Naive thymus-derived CD8-positive, alpha-beta T cell (primary cell): ENCODE results near the gene ZCCHC24. TPM values are rescaled to one million over a fixed set of nuclear protein-coding genes. Genes with fewer than 3 reads are reported as not detected.

Experiments
- ATAC-seq, 2 donors: fragments of 150-1000 bp; cut with Tn5 transposase in 1 of 2; sonication (Bioruptor Pico), chemical (Tn5 transposase) in 1 of 2; 1 replicate in 1 of 2; 2 replicates in 1 of 2; pipeline ENCODE4 v1.10.0; 2021; ENCODE audit warnings: mild to moderate bottlenecking in 2 of 2, moderate library complexity in 2 of 2
- POLR2A ChIA-PET: fragments of 350-600 bp; sonication (Branson Sonifier 250); formaldehyde crosslinking; loops from one replicate; lab custom pipeline; 2021; ENCODE audit warnings: antibody characterized with exemption; lab: Charles Lee
- DNase-seq, 10 donors: peaks; one replicate each; pipeline versions ENCODE4 v3.0.0 to v3.0.0-alpha.2; 2020 to 2022
- H3K27ac Mint-ChIP-seq, 10 donors: one replicate each; pipeline ENCODE4 v1.8.0; 2020 to 2022; ENCODE audit warnings: mild to moderate bottlenecking in 10 of 10, mixed read lengths in 10 of 10, moderate library complexity in 4 of 10, inconsistent platforms in 1 of 10
- H3K27me3 Mint-ChIP-seq, 5 donors: one replicate each; pipeline ENCODE4 v1.8.0; 2021 to 2022; ENCODE audit warnings: mixed read lengths in 5 of 5
- H3K36me3 Mint-ChIP-seq, 3 donors: one replicate each; pipeline ENCODE4 v1.8.0; 2020 to 2022; ENCODE audit warnings: mixed read lengths in 3 of 3, mild to moderate bottlenecking in 2 of 3, inconsistent platforms in 1 of 3
- H3K4me1 Mint-ChIP-seq, 4 donors: one replicate each; pipeline ENCODE4 v1.8.0; 2021 to 2022; ENCODE audit warnings: mixed read lengths in 4 of 4
- H3K4me3 Mint-ChIP-seq, 10 donors: one replicate each; pipeline ENCODE4 v1.8.0; 2020 to 2022; ENCODE audit warnings: mild to moderate bottlenecking in 10 of 10, mixed read lengths in 10 of 10, moderate library complexity in 6 of 10, inconsistent platforms in 1 of 10
- H3K9me3 Mint-ChIP-seq, 9 donors: one replicate each; pipeline ENCODE4 v1.8.0; 2020 to 2022; ENCODE audit warnings: mixed read lengths in 9 of 9, mild to moderate bottlenecking in 3 of 9, inconsistent platforms in 1 of 9, moderate library complexity in 1 of 9
- polyA plus RNA-seq, 3 donors: library from polyadenylated mRNA; unstranded; fragments of 300-500 nt; fragmentation: Illumina TruSeq; gene quantifications; one replicate each; pipeline ENCODE4 v1.2.3, GENCODE V29; 2021
- total RNA-seq, 8 experiments: library from RNA in 2 of 8; stranded (reverse) in 2 of 8; gene quantifications; one replicate each; pipeline ENCODE4 v1.2.3 and lab custom pipeline; 2021 to 2026

Gene ZCCHC24
- total and polyA plus RNA-seq, 5 experiments from 2014 or later, result 0.12 to 1.7 (median 0.65) TPM

DNA sequence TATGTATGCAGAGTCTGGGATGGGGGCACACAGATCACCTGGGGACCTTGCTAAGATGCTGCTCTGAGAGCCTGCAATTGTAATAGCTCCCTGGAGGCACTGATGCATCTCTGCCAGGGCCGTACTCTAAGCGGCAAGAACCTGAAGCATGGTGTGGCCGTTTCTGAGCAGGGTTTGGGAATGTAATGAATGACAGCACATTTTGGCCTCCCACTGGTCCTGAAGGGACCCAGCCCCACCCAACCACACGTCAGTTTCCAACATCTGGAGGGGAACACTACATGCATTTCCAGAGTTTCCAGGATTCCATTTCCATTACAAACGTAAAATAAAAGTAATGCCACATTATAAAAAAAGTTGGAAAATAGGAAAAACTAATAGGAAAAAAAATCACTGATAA lies 14.0 kb downstream of the ZCCHC24 start:
- H3K27me3 Mint-ChIP-seq, result no peaks in the 10 kb centered on the region
- peaks cover 0 to 6% (median 0%) of the 10 kb centered on the region in 9 donors for H3K9me3 Mint-ChIP-seq
- no peak overlapping the region for H3K4me3 Mint-ChIP-seq
- POLR2A ChIA-PET, result no interaction called here
- peaks cover 0 to 6% (median 0%) of the 10 kb centered on the region in 3 donors for H3K36me3 Mint-ChIP-seq
- DNase-seq, result no peak
- H3K4me1 Mint-ChIP-seq, result no peaks in the 10 kb centered on the region
- H3K27ac Mint-ChIP-seq, result peak overlapping the region in 1 of 10 donors; percentile 40
- ATAC-seq, result no peak

GRCh38 chr10:79430936-79431335 lies 14.5 kb downstream of the ZCCHC24 start:
- Mint-ChIP-seq H3K4me1 (no peaks in the 10 kb centered on the region), H3K9me3 (peaks cover 0 to 6% (median 0%) of the 10 kb centered on the region in 9 donors), H3K27ac (peak overlapping the region in 1 of 10 donors; percentile 26), H3K27me3 (no peaks in the 10 kb centered on the region), H3K36me3 (peaks cover 0 to 6% (median 0%) of the 10 kb centered on the region in 3 donors), H3K4me3 (no peak overlapping the region)
- DNase-seq, result peak in 1 of 10 donors; percentile 23
- POLR2A ChIA-PET, result no interaction called here
- no peak for ATAC-seq

DNA sequence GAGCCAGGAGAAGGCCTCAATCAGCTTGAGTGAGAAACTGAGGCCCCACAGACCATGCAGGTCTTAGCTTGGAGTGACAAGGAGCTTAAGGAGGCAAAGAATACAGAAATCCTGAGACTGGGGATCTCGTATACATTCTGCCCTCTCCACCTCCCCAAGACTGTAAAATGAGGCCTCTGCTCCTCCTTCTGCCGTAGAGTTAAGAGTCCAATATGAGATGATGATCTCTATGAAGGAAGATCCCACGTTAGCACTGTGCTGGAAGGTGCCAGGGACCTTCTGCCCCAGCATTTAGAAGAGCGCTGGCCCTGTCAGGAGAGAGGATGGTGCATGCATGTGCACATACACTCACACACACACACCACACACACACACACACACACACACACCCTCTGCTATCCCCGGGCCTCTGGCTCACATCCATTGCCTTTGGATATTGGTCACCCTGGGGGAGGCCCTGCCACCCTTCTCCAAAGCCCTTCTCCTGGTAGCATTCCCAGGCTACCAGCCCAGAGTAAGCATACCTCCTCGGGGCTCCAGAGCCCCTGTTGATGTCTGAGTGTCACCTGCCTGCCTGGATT lies 15.0 kb downstream of the ZCCHC24 start:
- Mint-ChIP-seq H3K4me1 (no peaks in the 10 kb centered on the region), H3K27ac (peak overlapping the region in 1 of 10 donors; percentile 26), H3K4me3 (no peak overlapping the region), H3K36me3 (peaks cover 0 to 6% (median 0%) of the 10 kb centered on the region in 3 donors), H3K27me3 (no peaks in the 10 kb centered on the region), H3K9me3 (peaks cover 0 to 6% (median 0%) of the 10 kb centered on the region in 9 donors)
- POLR2A ChIA-PET, result no interaction called here
- ATAC-seq (no peak), DNase-seq (no peak)

GRCh38 chr10:79429751-79430150 lies 15.7 kb downstream of the ZCCHC24 start:
- no peaks in the 10 kb centered on the region for H3K27me3 Mint-ChIP-seq
- no peaks in the 10 kb centered on the region for H3K4me1 Mint-ChIP-seq
- ATAC-seq (no peak), DNase-seq (peak in 1 of 10 donors; percentile 9)
- H3K27ac Mint-ChIP-seq, result no peak overlapping the region
- H3K9me3 Mint-ChIP-seq, result peaks cover 0 to 6% (median 0%) of the 10 kb centered on the region in 9 donors
- no peak overlapping the region for H3K4me3 Mint-ChIP-seq
- POLR2A ChIA-PET, result no interaction called here
- H3K36me3 Mint-ChIP-seq, result peaks cover 0 to 6% (median 0%) of the 10 kb centered on the region in 3 donors

GRCh38 chr10:79427965-79428364 lies 17.5 kb downstream of the ZCCHC24 start:
- POLR2A ChIA-PET, result no interaction called here
- H3K27ac Mint-ChIP-seq, result no peak overlapping the region
- H3K4me3 Mint-ChIP-seq, result no peak overlapping the region
- H3K36me3 Mint-ChIP-seq, result peaks cover 0 to 7% (median 2%) of the 10 kb centered on the region in 3 donors
- H3K27me3 Mint-ChIP-seq, result no peaks in the 10 kb centered on the region
- H3K4me1 Mint-ChIP-seq, result peaks cover 0 to 1% (median 0%) of the 10 kb centered on the region in 4 donors
- ATAC-seq, result no peak
- no peak for DNase-seq
- H3K9me3 Mint-ChIP-seq, result peaks cover 0 to 6% (median 0%) of the 10 kb centered on the region in 9 donors

DNA sequence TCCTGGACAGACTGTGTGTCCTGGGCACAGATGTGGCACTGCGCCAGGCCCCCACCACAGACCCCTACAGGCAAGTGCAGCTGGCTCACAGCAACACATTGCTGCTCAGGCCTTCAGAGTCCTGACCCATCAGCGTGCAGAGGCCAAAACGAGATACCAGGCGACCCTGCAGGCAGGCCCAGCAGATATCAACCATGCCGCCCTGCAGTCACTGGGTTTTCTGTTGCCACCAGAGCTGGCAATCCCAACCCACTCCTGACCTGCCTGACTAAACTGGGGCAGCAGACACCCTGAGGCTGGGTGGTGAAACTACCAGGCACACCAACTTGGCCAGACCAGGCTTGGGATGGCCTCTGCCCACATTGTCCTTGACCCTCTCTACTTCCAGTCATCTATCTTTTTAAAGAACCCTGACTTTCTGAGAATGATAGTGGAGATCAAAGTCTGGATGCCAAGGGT lies 20.3 kb downstream of the ZCCHC24 start:
- ATAC-seq (no peak), DNase-seq (peak in 1 of 10 donors; percentile 28)
- H3K4me3 Mint-ChIP-seq, result no peak overlapping the region
- H3K4me1 Mint-ChIP-seq, result peaks cover 0 to 1% (median 0%) of the 10 kb centered on the region in 4 donors
- H3K27ac Mint-ChIP-seq, result no peak overlapping the region
- H3K36me3 Mint-ChIP-seq, result peaks cover 0 to 7% (median 2%) of the 10 kb centered on the region in 3 donors
- no peaks in the 10 kb centered on the region for H3K27me3 Mint-ChIP-seq
- peaks cover 0 to 6% (median 0%) of the 10 kb centered on the region in 9 donors for H3K9me3 Mint-ChIP-seq
- POLR2A ChIA-PET, result no interaction called here

DNA sequence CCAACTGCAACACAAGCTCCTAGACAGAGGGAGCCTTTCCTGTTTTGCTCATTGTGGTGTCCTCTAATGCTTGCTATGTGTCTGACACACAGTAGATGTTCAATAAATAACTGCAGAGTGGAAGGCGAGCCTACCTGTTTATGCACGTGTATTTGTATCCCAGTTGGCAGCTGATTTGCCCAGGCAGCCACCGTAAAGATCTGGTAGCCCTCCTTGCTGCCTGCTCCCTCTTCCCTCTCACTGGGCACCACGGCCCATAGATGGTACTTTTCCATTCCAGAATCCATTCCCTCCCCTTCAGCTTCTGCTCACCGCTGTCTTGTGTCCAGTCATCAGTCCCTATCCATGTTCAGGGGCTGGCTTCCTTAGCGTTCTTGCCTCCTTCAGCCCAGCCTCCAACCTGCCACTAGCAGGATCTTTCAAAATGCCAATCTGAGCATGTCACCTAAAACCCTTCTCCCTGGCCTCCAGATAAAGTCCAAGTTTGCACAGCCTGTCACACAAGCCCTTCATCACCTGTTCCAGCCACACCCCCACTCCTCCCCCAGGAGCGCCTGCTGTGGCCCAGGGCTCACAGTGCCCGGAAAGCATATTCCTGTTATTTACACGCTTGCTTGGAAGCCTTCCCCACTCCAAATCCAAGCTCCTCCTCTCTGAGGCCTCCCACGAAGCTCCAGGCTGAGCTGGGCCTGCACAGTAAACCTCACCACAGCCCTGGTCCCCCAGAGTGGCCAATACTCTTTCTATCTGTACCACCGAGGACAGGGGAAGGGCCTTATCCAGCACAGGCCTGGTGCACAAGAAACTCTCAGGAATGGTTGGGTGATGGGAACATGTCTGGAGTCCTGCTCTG lies 21.0 kb downstream of the ZCCHC24 start:
- Mint-ChIP-seq H3K4me3 (no peak overlapping the region), H3K4me1 (peaks cover 0 to 2% (median under 1%) of the 10 kb centered on the region in 4 donors), H3K9me3 (peaks cover 0 to 6% (median 0%) of the 10 kb centered on the region in 9 donors), H3K27ac (peak overlapping the region in 1 of 10 donors; percentile 6), H3K36me3 (peaks cover 0 to 7% (median 2%) of the 10 kb centered on the region in 3 donors), H3K27me3 (no peaks in the 10 kb centered on the region)
- POLR2A ChIA-PET, result interaction anchor here (0.7 kb wide), 1 partner anchor 1205 kb away, joined by 3 read pairs; no protein-coding TSS in a partner anchor
- DNase-seq, result peak in 1 of 10 donors; percentile 56
- no peak for ATAC-seq

- Mint-ChIP-seq H3K9me3 (no peaks in the 10 kb centered on the region), H3K36me3 (peaks cover 0 to 5% (median 1%) of the 10 kb centered on the region in 3 donors), H3K4me3 (no peak overlapping the region), H3K27ac (no peak overlapping the region), H3K4me1 (peaks cover 0 to 4% (median under 1%) of the 10 kb centered on the region in 4 donors), H3K27me3 (no peaks in the 10 kb centered on the region)
- DNase-seq, result peak in 1 of 10 donors; percentile 28
- POLR2A ChIA-PET, result no interaction called here
- ATAC-seq, result no peak
Observed at GRCh38 chr10:79422178-79422892, 23.1 kb downstream of the ZCCHC24 start.

DNA sequence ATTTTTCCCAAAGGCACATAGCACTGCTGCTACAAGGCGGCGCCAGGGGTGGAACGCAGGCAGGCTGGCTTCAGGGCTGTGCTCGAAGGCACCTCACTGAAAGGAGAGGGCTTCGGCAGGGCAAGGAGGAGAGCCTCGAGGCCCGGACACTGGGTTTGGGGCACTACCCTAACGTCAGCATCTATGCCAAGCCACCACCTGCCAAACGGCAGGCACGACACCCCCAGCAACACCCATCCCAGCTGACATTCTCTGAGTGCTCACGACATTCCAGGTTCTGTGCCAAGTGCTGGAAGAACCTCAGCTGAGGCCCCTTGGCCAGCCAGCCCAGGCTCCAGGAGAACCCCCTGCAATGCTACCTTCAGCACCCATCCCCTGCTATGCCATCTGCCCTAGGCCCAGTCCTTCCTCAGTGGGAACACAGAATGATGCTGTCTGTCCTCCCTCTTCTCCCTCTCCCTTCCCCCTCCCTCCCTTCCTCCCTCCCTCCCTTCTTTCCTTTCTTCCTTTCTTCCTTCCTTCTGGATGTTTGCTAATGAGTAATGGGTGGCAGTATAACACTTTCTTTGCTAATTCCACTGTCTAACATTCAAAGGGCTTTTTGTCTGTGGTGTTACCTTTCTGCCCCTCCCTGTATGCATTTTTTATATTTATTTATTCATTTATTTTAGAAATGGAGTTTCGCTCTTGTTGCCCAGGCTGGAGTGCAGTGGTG lies 24.3 kb downstream of the ZCCHC24 start:
- POLR2A ChIA-PET, result no interaction called here
- no peaks in the 10 kb centered on the region for H3K9me3 Mint-ChIP-seq
- no peak overlapping the region for H3K27ac Mint-ChIP-seq
- no peak for ATAC-seq
- H3K27me3 Mint-ChIP-seq, result no peaks in the 10 kb centered on the region
- peaks cover 0 to 5% (median 1%) of the 10 kb centered on the region in 3 donors for H3K36me3 Mint-ChIP-seq
- H3K4me1 Mint-ChIP-seq, result peaks cover 0 to 4% (median under 1%) of the 10 kb centered on the region in 4 donors
- DNase-seq, result peak in 1 of 10 donors; percentile 57
- H3K4me3 Mint-ChIP-seq, result no peak overlapping the region

DNA sequence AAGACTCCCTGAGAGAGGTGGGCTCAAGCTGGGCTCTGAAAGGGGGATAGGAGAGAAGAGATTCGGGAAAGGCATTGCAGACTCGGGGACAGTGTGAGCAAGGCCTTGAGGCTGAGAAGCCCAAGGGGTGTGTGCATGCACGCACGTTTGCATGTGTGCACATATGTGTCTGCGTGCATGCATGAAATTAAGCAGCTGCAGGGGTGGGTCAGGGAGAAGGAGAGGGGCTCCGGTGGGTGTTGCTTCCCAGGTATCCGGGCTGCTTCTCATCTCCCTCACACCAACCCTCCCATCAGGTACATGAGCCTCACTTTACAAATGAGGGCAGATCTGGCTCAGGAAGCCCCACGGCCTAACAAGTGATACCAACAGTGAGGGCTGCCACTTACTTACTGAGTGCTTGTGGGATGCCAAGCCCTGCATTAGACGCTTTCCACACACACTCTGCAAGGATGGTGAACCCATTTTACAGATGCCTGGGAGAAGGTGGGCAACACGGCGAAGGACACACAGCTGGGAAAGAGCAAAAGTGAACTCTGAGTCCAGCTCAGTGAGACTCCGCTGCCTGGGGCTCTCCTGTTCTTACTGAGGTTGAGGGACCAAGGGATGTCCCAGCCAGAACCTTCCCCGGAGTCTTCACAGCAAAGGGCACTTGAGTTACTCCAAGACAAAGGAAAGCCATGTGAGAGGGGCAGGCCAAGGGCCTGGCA lies 26.4 kb downstream of the ZCCHC24 start:
- Mint-ChIP-seq H3K27ac (peak overlapping the region in 1 of 10 donors; percentile 45), H3K27me3 (no peaks in the 10 kb centered on the region), H3K36me3 (peaks cover 0 to 2% (median 0%) of the 10 kb centered on the region in 3 donors), H3K9me3 (no peaks in the 10 kb centered on the region), H3K4me1 (peaks cover 0 to 4% (median 0%) of the 10 kb centered on the region in 4 donors), H3K4me3 (no peak overlapping the region)
- DNase-seq (peak in 1 of 10 donors; percentile 50), ATAC-seq (no peak)
- POLR2A ChIA-PET, result no interaction called here

- H3K36me3 Mint-ChIP-seq, result peaks cover 0 to 2% (median 0%) of the 10 kb centered on the region in 3 donors
- POLR2A ChIA-PET, result no interaction called here
- H3K27me3 Mint-ChIP-seq, result no peaks in the 10 kb centered on the region
- H3K27ac Mint-ChIP-seq, result peak overlapping the region in 3 of 10 donors; percentile 43 to 65 (median 45)
- no peak overlapping the region for H3K4me3 Mint-ChIP-seq
- no peak for ATAC-seq
- no peaks in the 10 kb centered on the region for H3K9me3 Mint-ChIP-seq
- peaks cover 0 to 6% (median 0%) of the 10 kb centered on the region in 4 donors for H3K4me1 Mint-ChIP-seq
- peak in 1 of 10 donors; percentile 27 for DNase-seq
Observed at GRCh38 chr10:79418274-79418673, 27.1 kb downstream of the ZCCHC24 start.
